ENCODE results near the gene IDI2. TPM values are rescaled to one million over a fixed set of nuclear protein-coding genes. Genes with fewer than 3 reads are reported as not detected.

The IDI2 gene
- total RNA-seq, 1 experiment from 2014 or later = not detected

- no peak for TF ChIP-seq POLR2AphosphoS5 (IDR thresholded peaks at IDR 0.05; ENCODE audit: low read depth, low read length)
- no peak for TF ChIP-seq EZH2phosphoT487 (IDR thresholded peaks at IDR 0.05; ENCODE audit: borderline replicate concordance)
- no peak for TF ChIP-seq SRF (IDR thresholded peaks at IDR 0.05; ENCODE audit: low read depth)
- no peak for TF ChIP-seq ZFX (IDR thresholded peaks at IDR 0.05)
- no peak for TF ChIP-seq REST (IDR thresholded peaks at IDR 0.05; ENCODE audit: low read depth)
- no peak for TF ChIP-seq POLR2A (IDR thresholded peaks at IDR 0.05; ENCODE audit: borderline replicate concordance, extremely low read depth, insufficient read depth, insufficient read length)
Measured at GRCh38 chr10:1009071-1009494, 16.6 kb downstream of the IDI2 start (continued).

- Histone ChIP-seq H3K79me2 (ENCODE audit: insufficient read depth, low read length) (peaks cover 90% of the 10 kb centered on the region), H3K36me3 (ENCODE audit: control insufficient read depth in 1 of 2, insufficient read depth in 2 of 2, low read length in 2 of 2) (peaks cover 82 to 87% of the 10 kb centered on the region in 2 experiments), H3K4me1 (ENCODE audit: control insufficient read depth in 1 of 2, insufficient read depth in 2 of 2, low read length in 2 of 2) (no peaks in the 10 kb centered on the region), H3K9me2 (ENCODE audit: insufficient read depth) (no peaks in the 10 kb centered on the region), H2AFZ (ENCODE audit: low read depth, low read length, poor library complexity, severe bottlenecking) (no peak overlapping the region), H3K4me3 (replicated peaks in 1 of 2; ENCODE audit: low read depth in 1 of 2, low read length in 2 of 2) (no peak overlapping the region), H3K9ac (ENCODE audit: low read length) (no peak overlapping the region), H3K9me3 (ENCODE audit: control insufficient read depth in 1 of 2, insufficient read depth in 1 of 2, low read depth in 1 of 2, low read length in 2 of 2) (no peaks in the 10 kb centered on the region), H4K20me1 (ENCODE audit: insufficient read depth) (peaks cover 12% of the 10 kb centered on the region; the same call in 1 of the 2 replicates), H3K27ac (ENCODE audit: low read depth, low read length) (no peak overlapping the region), H3K4me2 (ENCODE audit: low read length) (no peak overlapping the region), H3K27me3 (ENCODE audit: insufficient read depth, low read length) (no peaks in the 10 kb centered on the region)
- intact Hi-C loops (cut with micrococcal nuclease) = no loop called here
- TF ChIP-seq ELF1 (IDR thresholded peaks at IDR 0.05; ENCODE audit: borderline replicate concordance, low read depth) (no peak), CBX3 (IDR thresholded peaks at IDR 0.05; ENCODE audit: low read depth) (no peak), ZBTB33 (IDR thresholded peaks at IDR 0.05; ENCODE audit: extremely low read depth, insufficient replicate concordance, low read length) (no peak), ATF3 (IDR thresholded peaks at IDR 0.05) (no peak), EZH2 (IDR thresholded peaks at IDR 0.05) (no peak), ZNF274 (IDR thresholded peaks at IDR 0.05; ENCODE audit: low read depth, low read length) (no peak), SRF (IDR thresholded peaks at IDR 0.05; ENCODE audit: low read depth) (no peak), EZH2phosphoT487 (IDR thresholded peaks at IDR 0.05; ENCODE audit: borderline replicate concordance) (no peak)
- no peak for DNase-seq (ENCODE audit: low read depth, low spot score)
- ChIA-PET RAD21 (ENCODE audit: low non-redundant PET in 1 of 2, low total read pairs in 2 of 2, uncharacterized antibody in 2 of 2, unreplicated experiment in 2 of 2) (no interaction called here), CTCF (no interaction called here), POLR2A (no interaction called here)
- BruUV-seq (replicated peaks) = no TSS peak
- ATAC-seq = no peak
Measured at GRCh38 chr10:1007583-1007982, 18.1 kb downstream of the IDI2 start.
